Tibial artery (tissue), 4 donors: Measurements from ENCODE around the gene DHRSX.
"Not testable (repeated sequence)": the region's sequence is repeated elsewhere in the genome, so short reads cannot be mapped to it uniquely, and the experiment has no call there.

ENCODE experiments used
- DNase-seq, 2 donors: peaks; one replicate each; pipeline ENCODE4 v3.0.0-alpha.2; 2019
- H3K27ac ChIP-seq, 2 donors: fragments of 200-600 bp; sonication (generic) in 1 of 2; 1 replicate in 1 of 2; 2 replicates in 1 of 2; pipeline ENCODE4 v1.5.1; 2018 to 2019; ENCODE audit warnings: mild to moderate bottlenecking in 1 of 2
- H3K27me3 ChIP-seq, 2 donors: fragments of 200-600 bp; sonication (generic) in 1 of 2; one replicate each; pipeline versions ENCODE4 v1.5.1 to v1.6.0; 2016 to 2019
- H3K36me3 ChIP-seq, 3 donors: fragments of 200-600 bp; sonication (generic) in 2 of 3; one replicate each; pipeline ENCODE4 v1.5.1; 2016 to 2019; ENCODE audit warnings: mild to moderate bottlenecking in 2 of 3
- H3K4me1 ChIP-seq, 4 donors: fragments of 200-600 bp; sonication (generic) in 2 of 4; 1 replicate in 3 of 4; 2 replicates in 1 of 4; pipeline ENCODE4 v1.5.1; 2016 to 2019
- H3K4me3 ChIP-seq, 2 donors: fragments of 200-600 bp; sonication (generic) in 1 of 2; 1 replicate in 1 of 2; 2 replicates in 1 of 2; pipeline ENCODE4 v1.5.1; 2018 to 2019; ENCODE audit warnings: mild to moderate bottlenecking in 2 of 2
- H3K9me3 ChIP-seq, 3 donors: fragments of 200-600 bp; sonication (generic) in 1 of 3; one replicate each; pipeline ENCODE4 v1.5.1; 2016 to 2019
- intact Hi-C: fragments of 100-400 bp; cut with DNase I; formaldehyde crosslinking; loops from one replicate; pipeline ENCODE4 v1.15.0; 2023; ENCODE audit warnings: low total_unique reads
- TF ChIP-seq, protein P1 (sequence below), 2 experiments: fragments of 200-600 bp in 1 of 2; fragments of 450-650 bp in 1 of 2; IDR thresholded peaks; one replicate each; pipeline ENCODE4 v1.5.1; 2017 to 2019; ENCODE audit warnings: antibody characterized with exemption in 2 of 2, mild to moderate bottlenecking in 1 of 2, moderate library complexity in 1 of 2

DHRSX gene

DNA sequence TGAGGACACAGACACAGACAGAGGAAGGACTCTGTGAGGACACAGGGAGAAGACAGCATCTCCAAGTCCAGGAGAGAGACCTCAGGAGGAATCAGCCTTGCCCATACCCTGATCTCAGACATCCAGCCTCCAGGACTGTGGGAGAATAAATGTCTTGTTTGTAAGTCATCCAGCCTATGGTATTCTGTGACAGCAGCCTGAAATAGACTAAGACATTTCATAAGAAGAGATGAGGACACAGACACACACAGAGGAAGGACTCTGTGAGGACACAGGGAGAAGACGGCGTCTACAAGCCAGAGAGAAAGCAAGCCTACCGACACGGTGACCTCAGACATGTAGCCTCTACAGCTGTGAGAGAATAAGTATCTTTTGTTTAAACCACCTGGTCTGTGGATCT lies 112.1 kb downstream of the DHRSX start:
- DNase-seq: no peak
- no peak overlapping the region for H3K27ac ChIP-seq
- no peak overlapping the region for H3K4me3 ChIP-seq
- TF ChIP-seq, protein P1, sequence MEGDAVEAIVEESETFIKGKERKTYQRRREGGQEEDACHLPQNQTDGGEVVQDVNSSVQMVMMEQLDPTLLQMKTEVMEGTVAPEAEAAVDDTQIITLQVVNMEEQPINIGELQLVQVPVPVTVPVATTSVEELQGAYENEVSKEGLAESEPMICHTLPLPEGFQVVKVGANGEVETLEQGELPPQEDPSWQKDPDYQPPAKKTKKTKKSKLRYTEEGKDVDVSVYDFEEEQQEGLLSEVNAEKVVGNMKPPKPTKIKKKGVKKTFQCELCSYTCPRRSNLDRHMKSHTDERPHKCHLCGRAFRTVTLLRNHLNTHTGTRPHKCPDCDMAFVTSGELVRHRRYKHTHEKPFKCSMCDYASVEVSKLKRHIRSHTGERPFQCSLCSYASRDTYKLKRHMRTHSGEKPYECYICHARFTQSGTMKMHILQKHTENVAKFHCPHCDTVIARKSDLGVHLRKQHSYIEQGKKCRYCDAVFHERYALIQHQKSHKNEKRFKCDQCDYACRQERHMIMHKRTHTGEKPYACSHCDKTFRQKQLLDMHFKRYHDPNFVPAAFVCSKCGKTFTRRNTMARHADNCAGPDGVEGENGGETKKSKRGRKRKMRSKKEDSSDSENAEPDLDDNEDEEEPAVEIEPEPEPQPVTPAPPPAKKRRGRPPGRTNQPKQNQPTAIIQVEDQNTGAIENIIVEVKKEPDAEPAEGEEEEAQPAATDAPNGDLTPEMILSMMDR (IDR thresholded peaks at IDR 0.05): no peak
- peaks cover 14 to 18% (median 15%) of the 10 kb centered on the region in 3 donors for H3K36me3 ChIP-seq
- no peaks in the 10 kb centered on the region for H3K27me3 ChIP-seq
- H3K4me1 ChIP-seq: no peaks in the 10 kb centered on the region
- intact Hi-C loops: no loop called here
- peaks cover 0 to 11% (median 8%) of the 10 kb centered on the region in 3 donors for H3K9me3 ChIP-seq

DNA sequence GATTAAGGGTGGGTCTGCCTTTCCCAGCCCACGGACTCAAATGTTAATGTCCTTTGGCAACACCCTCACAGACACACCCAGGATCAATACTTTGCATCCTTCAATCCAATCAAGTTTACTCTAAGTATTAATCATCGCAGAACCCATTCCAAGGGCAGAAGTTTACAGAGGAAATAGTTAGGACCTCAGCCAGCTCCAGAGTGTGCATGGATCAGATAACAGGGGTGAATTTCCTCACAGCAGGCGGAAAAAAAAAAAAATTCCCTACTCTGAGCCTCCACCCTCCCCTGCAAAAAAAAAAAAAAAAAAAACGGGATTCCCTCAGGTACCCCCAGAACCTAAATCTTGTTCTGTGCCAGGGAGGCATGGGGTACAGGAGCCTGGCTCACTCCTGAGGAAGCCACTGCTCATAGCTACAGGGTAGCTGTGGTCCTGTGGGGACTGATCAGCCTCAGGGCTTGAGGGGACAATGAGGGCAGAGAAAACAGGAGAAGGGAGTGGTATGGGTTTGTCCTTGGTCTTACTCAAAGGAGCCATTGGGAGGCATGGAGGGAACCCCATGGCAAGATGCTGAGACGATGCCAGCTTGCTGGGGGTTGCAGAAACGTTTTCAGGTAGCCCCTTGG lies 113.0 kb downstream of the DHRSX start:
- no peak overlapping the region for H3K27ac ChIP-seq
- H3K4me1 ChIP-seq: no peaks in the 10 kb centered on the region
- H3K27me3 ChIP-seq: no peaks in the 10 kb centered on the region
- TF ChIP-seq, protein P1 (IDR thresholded peaks at IDR 0.05): no peak
- intact Hi-C loops: no loop called here
- DNase-seq: no peak
- no peak overlapping the region for H3K4me3 ChIP-seq
- H3K36me3 ChIP-seq: peaks cover 14 to 18% (median 15%) of the 10 kb centered on the region in 3 donors
- H3K9me3 ChIP-seq: peaks cover 0 to 11% (median 8%) of the 10 kb centered on the region in 3 donors

DNA sequence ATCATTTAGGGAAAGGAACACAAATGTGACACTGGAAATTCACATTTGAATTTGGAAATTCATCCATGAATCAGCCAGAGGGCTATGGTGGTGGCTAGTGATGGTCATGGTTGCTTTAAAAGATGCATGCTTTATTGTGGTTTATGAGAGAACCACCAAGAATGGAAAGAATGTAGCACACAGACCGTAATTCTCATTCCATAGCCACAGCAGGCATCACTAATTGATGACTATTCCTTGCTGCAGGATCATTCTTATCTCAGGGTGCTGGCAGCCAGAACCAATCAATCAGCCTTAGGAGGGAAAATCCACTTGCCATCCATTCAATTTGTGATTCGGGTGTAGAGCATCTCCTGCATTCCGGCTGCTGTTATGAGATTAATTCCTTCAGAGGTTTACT lies 115.6 kb downstream of the DHRSX start:
- TF ChIP-seq, protein P1 (IDR thresholded peaks at IDR 0.05): no peak
- H3K27ac ChIP-seq: no peak overlapping the region
- no peaks in the 10 kb centered on the region for H3K9me3 ChIP-seq
- no peaks in the 10 kb centered on the region for H3K36me3 ChIP-seq
- no peak for DNase-seq
- H3K27me3 ChIP-seq: no peaks in the 10 kb centered on the region
- intact Hi-C loops: no loop called here
- H3K4me1 ChIP-seq: no peaks in the 10 kb centered on the region
- no peak overlapping the region for H3K4me3 ChIP-seq

DNA sequence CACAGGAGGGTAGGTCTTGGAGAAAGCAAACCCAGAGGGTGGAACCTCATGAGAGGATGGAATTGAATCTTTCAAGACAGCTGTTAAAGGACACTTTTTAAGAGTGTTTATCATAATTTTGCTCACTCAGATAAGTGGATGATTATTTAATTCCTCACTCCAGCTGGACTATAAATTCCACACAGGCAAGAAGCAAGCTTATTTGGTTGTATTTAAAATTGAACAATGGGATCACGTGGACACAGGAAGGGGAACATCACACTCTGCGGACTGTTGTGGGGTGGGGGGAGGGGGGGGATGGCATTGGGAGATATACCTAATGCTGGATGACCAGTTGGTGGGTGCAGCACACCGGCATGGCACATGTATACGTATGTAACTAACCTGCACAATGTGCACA lies 116.3 kb downstream of the DHRSX start:
- DNase-seq: no peak
- intact Hi-C loops: no loop called here
- Histone ChIP-seq H3K36me3 (no peaks in the 10 kb centered on the region), H3K4me1 (no peaks in the 10 kb centered on the region), H3K9me3 (no peaks in the 10 kb centered on the region), H3K4me3 (no peak overlapping the region), H3K27ac (no peak overlapping the region), H3K27me3 (no peaks in the 10 kb centered on the region)
- TF ChIP-seq, protein P1 (IDR thresholded peaks at IDR 0.05): no peak

DNA sequence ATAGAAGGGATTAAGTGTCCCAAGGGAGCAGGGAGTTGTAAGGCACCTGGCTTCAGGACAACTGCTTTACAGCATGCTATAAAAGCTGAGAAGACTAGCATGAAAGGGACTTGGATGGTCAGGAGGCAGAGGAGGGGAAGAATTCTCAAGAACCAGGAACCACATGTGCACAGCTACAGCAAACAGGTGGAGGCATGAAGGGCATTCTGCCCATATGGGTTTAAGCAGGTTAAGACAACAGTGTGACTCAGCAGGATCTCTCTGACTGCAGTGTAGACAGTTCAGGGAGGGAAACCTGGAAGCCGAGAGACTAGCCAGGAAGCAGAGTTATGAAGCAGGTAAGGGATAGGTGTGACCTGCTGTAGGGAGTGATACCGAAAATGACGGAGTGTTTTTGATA lies 117.0 kb downstream of the DHRSX start:
- intact Hi-C loops: no loop called here
- no peak overlapping the region for H3K4me3 ChIP-seq
- H3K4me1 ChIP-seq: no peaks in the 10 kb centered on the region
- no peak overlapping the region for H3K27ac ChIP-seq
- no peaks in the 10 kb centered on the region for H3K36me3 ChIP-seq
- no peaks in the 10 kb centered on the region for H3K9me3 ChIP-seq
- no peaks in the 10 kb centered on the region for H3K27me3 ChIP-seq
- no peak for DNase-seq
- TF ChIP-seq, protein P1 (IDR thresholded peaks at IDR 0.05): no peak

DNA sequence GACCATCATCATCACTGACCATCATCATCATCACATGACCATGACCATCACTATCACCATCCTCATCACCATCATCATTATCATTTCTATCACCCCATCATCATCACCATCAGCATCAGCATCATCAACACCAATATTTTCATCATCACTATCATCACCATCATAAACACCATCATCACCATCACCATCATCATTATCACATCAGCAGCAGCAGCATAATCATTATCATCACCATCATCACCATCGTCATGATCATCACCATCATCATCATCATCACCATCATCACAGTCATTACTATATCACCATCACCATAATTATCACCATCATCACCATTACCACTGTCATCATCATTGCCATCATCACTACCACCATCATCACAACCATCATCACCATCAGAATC lies 117.6 kb downstream of the DHRSX start:
- H3K4me3 ChIP-seq: no peak overlapping the region
- intact Hi-C loops: no loop called here
- no peaks in the 10 kb centered on the region for H3K4me1 ChIP-seq
- no peak overlapping the region for H3K27ac ChIP-seq
- no peaks in the 10 kb centered on the region for H3K9me3 ChIP-seq
- TF ChIP-seq, protein P1 (IDR thresholded peaks at IDR 0.05): no peak
- DNase-seq: no peak
- no peaks in the 10 kb centered on the region for H3K36me3 ChIP-seq
- no peaks in the 10 kb centered on the region for H3K27me3 ChIP-seq

DNA sequence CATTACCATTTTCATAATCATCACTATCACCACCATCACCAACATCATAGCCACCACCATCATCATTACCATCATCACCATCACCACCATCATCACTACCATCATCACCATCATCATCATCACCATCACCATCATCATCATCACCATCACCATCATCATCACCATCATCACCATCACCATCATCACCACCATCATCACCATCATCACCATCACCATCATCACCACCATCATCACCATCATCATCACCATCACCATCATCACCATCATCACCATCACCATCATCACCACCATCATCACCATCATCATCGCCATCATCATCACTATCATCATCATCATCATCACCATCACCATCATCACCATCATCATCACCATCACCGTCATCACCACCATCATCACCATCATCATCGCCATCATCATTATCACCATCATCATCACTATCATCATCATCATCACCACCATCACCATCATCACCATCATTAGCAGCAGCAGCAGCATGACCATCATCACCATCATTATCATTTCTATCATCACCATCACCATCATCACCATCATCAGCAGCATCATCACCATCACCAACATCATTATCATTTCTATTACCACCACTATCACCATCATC lies 118.2 kb downstream of the DHRSX start:
- H3K9me3 ChIP-seq, H3K27ac ChIP-seq, H3K4me1 ChIP-seq, H3K36me3 ChIP-seq, H3K4me3 ChIP-seq, H3K27me3 ChIP-seq, DNase-seq, intact Hi-C loops: not testable (repeated sequence)
